B cell (primary cell): Measurements from ENCODE around the gene SLC29A3. TPM values are rescaled to one million over a fixed set of nuclear protein-coding genes. Genes with fewer than 3 reads are reported as not detected.

Source experiments
- ATAC-seq: fragments of 200-7000 bp; cut with Tn5 transposase; one replicate; pipeline ENCODE4 v1.10.0; 2021; ENCODE audit warnings: low read depth, mild to moderate bottlenecking, moderate number of reproducible peaks, moderate library complexity
- CTCF ChIA-PET: fragments of 350-600 bp; sonication (Branson Sonifier 250); formaldehyde crosslinking; loops from one replicate; lab custom pipeline; 2021; ENCODE audit warnings: antibody characterized with exemption, inconsistent platforms; lab: Charles Lee
- POLR2A ChIA-PET: fragments of 350-600 bp; sonication (Branson Sonifier 250); formaldehyde crosslinking; loops from one replicate; lab custom pipeline; 2021; ENCODE audit warnings: antibody characterized with exemption; lab: Charles Lee
- DNase-seq: peaks from one replicate; pipeline ENCODE4 v3.0.0; 2013
- H2AFZ ChIP-seq: 2 replicates; pipeline ENCODE4 v1.6.1; 2012; ENCODE audit warnings: mild to moderate bottlenecking, low read depth, low read length; ENCODE audit not compliant: insufficient read depth, poor library complexity, severe bottlenecking
- H3K27ac ChIP-seq, 2 donors: 1 replicate in 1 of 2; 2 replicates in 1 of 2; pipeline ENCODE4 v1.5.1; 2012 to 2013; ENCODE audit warnings: low read length in 2 of 2, mild to moderate bottlenecking in 2 of 2, moderate library complexity in 1 of 2
- H3K27me3 ChIP-seq, 4 experiments: fragments of 200-600 bp in 1 of 4; sonication (generic) in 1 of 4; replicated peaks in 1 of 4; 1 replicate in 2 of 4; 2 replicates in 2 of 4; pipeline versions ENCODE4 v1.6.1 to v1.7.0; 2013 to 2016; ENCODE audit warnings: low read length in 3 of 4, mild to moderate bottlenecking in 2 of 4, mixed read lengths in 1 of 4, moderate library complexity in 1 of 4; ENCODE audit not compliant: insufficient read depth in 4 of 4, control insufficient read depth in 3 of 4; ENCODE audit errors: control extremely low read depth in 1 of 4
- H3K36me3 ChIP-seq, 2 experiments: replicated peaks in 1 of 2; 1 replicate in 1 of 2; 2 replicates in 1 of 2; pipeline versions ENCODE4 v1.6.1 to v1.7.1; 2013; ENCODE audit warnings: low read length in 1 of 2; ENCODE audit not compliant: insufficient read depth in 2 of 2, control insufficient read depth in 1 of 2; ENCODE audit errors: control extremely low read depth in 1 of 2, extremely low read depth in 1 of 2
- H3K4me1 ChIP-seq, 2 donors: fragments of 200-600 bp in 1 of 2; sonication (generic) in 1 of 2; 1 replicate in 1 of 2; 2 replicates in 1 of 2; pipeline versions ENCODE4 v1.5.1 to v1.6.1; 2013 to 2017; ENCODE audit warnings: low read length in 2 of 2; ENCODE audit not compliant: control insufficient read depth in 2 of 2, insufficient read depth in 2 of 2
- H3K4me2 ChIP-seq: replicated peaks from 2 replicates; pipeline ENCODE3; 2012; ENCODE audit warnings: mild to moderate bottlenecking, low read depth, low read length; ENCODE audit not compliant: poor library complexity, severe bottlenecking
- H3K4me3 ChIP-seq, 5 experiments: fragments of 200-600 bp in 1 of 5; sonication (generic) in 1 of 5; 1 replicate in 3 of 5; 2 replicates in 2 of 5; pipeline versions ENCODE4 v1.5.1 to v1.7.0; 2011 to 2016; ENCODE audit warnings: low read length in 4 of 5, mild to moderate bottlenecking in 4 of 5, low read depth in 2 of 5, control low read depth in 1 of 5, moderate library complexity in 1 of 5; ENCODE audit not compliant: insufficient read depth in 1 of 5; ENCODE audit errors: control extremely low read depth in 1 of 5, extremely low read depth in 1 of 5
- H3K79me2 ChIP-seq: fragments of 200-600 bp; sonication (generic); one replicate; pipeline ENCODE4 v1.6.0; 2016; ENCODE audit warnings: low read length; ENCODE audit not compliant: control insufficient read depth, insufficient read depth
- H3K9ac ChIP-seq: fragments of 200-600 bp; sonication (generic); 2 replicates; pipeline ENCODE4 v1.6.1; 2017; ENCODE audit warnings: mild to moderate bottlenecking, low read length, moderate library complexity
- H3K9me3 ChIP-seq, 3 donors: one replicate each; pipeline versions ENCODE4 v1.6.1 to v1.7.1; 2013; ENCODE audit warnings: low read length in 2 of 3; ENCODE audit not compliant: control insufficient read depth in 2 of 3, insufficient read depth in 1 of 3; ENCODE audit errors: control extremely low read depth in 1 of 3
- H4K20me1 ChIP-seq: 2 replicates; pipeline ENCODE4 v1.6.0; 2012; ENCODE audit warnings: mild to moderate bottlenecking, low read length; ENCODE audit not compliant: insufficient read depth, control insufficient read depth, poor library complexity, severe bottlenecking
- H3K27ac Mint-ChIP-seq: one replicate; pipeline ENCODE4 v1.8.0; 2021; ENCODE audit warnings: mixed read lengths
- H3K27me3 Mint-ChIP-seq: one replicate; pipeline ENCODE4 v1.8.0; 2021; ENCODE audit warnings: mixed read lengths
- H3K4me1 Mint-ChIP-seq: one replicate; pipeline ENCODE4 v1.8.0; 2021; ENCODE audit warnings: mixed read lengths
- H3K4me3 Mint-ChIP-seq: one replicate; pipeline ENCODE4 v1.8.0; 2021; ENCODE audit warnings: mixed read lengths
- H3K9me3 Mint-ChIP-seq: one replicate; pipeline ENCODE4 v1.8.0; 2022; ENCODE audit warnings: mixed read lengths; ENCODE audit not compliant: insufficient read depth
- CTCF ChIP-seq: fragments of 200-600 bp; IDR thresholded peaks from one replicate; pipeline ENCODE4 v1.8.0; 2022; ENCODE audit warnings: antibody characterized with exemption, mild to moderate bottlenecking
- EZH2 ChIP-seq: IDR thresholded peaks from 2 replicates; pipeline ENCODE4 v1.6.1; 2012; ENCODE audit warnings: borderline replicate concordance, low read depth, mild to moderate bottlenecking, moderate library complexity, low read length; ENCODE audit not compliant: insufficient read depth, poor library complexity, severe bottlenecking
- WGBS: methylation state at CpG from one replicate; pipeline ENCODE4 v1.1.5; 2013; ENCODE audit warnings: missing lambda C conversion rate; ENCODE audit not compliant: insufficient coverage; 5-methylcytosine and 5-hydroxymethylcytosine counted together
- intact Hi-C: fragments of 100-400 bp; cut with micrococcal nuclease; formaldehyde crosslinking; loops from one replicate; pipeline ENCODE4 v1.10.0; 2022
- polyA plus RNA-seq: library from polyadenylated mRNA; depleted of rRNA; stranded (reverse); fragments of >200 nt; gene quantifications from 2 replicates; pipeline ENCODE4 v1.2.3, GENCODE V29; 2012
- total RNA-seq, 2 donors: library from RNA; stranded (reverse); fragments of 120-200 nt in 1 of 2; gene quantifications; 1 replicate in 1 of 2; 2 replicates in 1 of 2; pipeline versions ENCODE4 v1.2.3 to v1.2.4, GENCODE V29; 2013 to 2022

Gene SLC29A3
- total and polyA plus RNA-seq, 2 donors (not counting 1 experiment from before 2014, with no cell fraction given) = 4.5 to 8.2 TPM

- Histone ChIP-seq H4K20me1 (no peaks in the 10 kb centered on the region), H2AFZ (no peak overlapping the region), H3K27ac (no peak overlapping the region), H3K4me1 (peaks cover 12 to 31% of the 10 kb centered on the region in 2 donors), H3K9ac (no peak overlapping the region), H3K27me3 (no peaks in the 10 kb centered on the region), H3K36me3 (peaks cover 0 to 7% of the 10 kb centered on the region in 2 experiments), H3K9me3 (no peaks in the 10 kb centered on the region), H3K4me3 (no peak overlapping the region), H3K4me2 (no peak overlapping the region), H3K79me2 (no peaks in the 10 kb centered on the region)
- 98% methylated on average over 12 of the region's 12 CpGs for WGBS
- H3K27me3 Mint-ChIP-seq = no peaks in the 10 kb centered on the region
- H3K4me1 Mint-ChIP-seq = peaks cover 25% of the 10 kb centered on the region
- H3K27ac Mint-ChIP-seq = no peak overlapping the region
- DNase-seq = no peak
- no peak for ATAC-seq
- CTCF ChIA-PET = no interaction called here
- H3K9me3 Mint-ChIP-seq = no peaks in the 10 kb centered on the region
- intact Hi-C loops = no loop called here
- no peak overlapping the region for H3K4me3 Mint-ChIP-seq
- TF ChIP-seq EZH2 (no peak), CTCF (no peak)
- POLR2A ChIA-PET = no interaction called here
Observed at GRCh38 chr10:71355886-71356285, 36.8 kb downstream of the SLC29A3 start.

GRCh38 chr10:71357792-71358265, 38.8 kb downstream of the SLC29A3 start:
- no peaks in the 10 kb centered on the region for H3K27me3 ChIP-seq
- Mint-ChIP-seq H3K27me3 (no peaks in the 10 kb centered on the region), H3K4me1 (peaks cover 25% of the 10 kb centered on the region), H3K4me3 (no peak overlapping the region), H3K27ac (peak overlapping the region; percentile 92), H3K9me3 (no peaks in the 10 kb centered on the region)
- DNase-seq (no peak), ATAC-seq (no peak)
- H3K27ac ChIP-seq = peak overlapping the region; percentile 38 to 60
- H2AFZ ChIP-seq = peak overlapping the region; percentile 59
- ChIA-PET CTCF (interaction anchor here (0.8 kb wide), 1 partner anchor 13 kb away, joined by 3 read pairs; no protein-coding TSS in a partner anchor), POLR2A (no interaction called here)
- H3K9me3 ChIP-seq = no peaks in the 10 kb centered on the region
- peaks cover 12 to 31% of the 10 kb centered on the region in 2 donors for H3K4me1 ChIP-seq
- 89% methylated on average over 6 of the region's 7 CpGs for whole genome bisulfite sequencing
- H3K4me3 ChIP-seq = no peak overlapping the region
- no peaks in the 10 kb centered on the region for H3K79me2 ChIP-seq
- peaks cover 1 to 14% of the 10 kb centered on the region in 2 experiments for H3K36me3 ChIP-seq
- no peaks in the 10 kb centered on the region for H4K20me1 ChIP-seq
- no peak overlapping the region for H3K9ac ChIP-seq
- TF ChIP-seq EZH2 (no peak), CTCF (no peak)
- intact Hi-C loops = loop anchor here (2.0 kb wide), 1 partner anchor 15 kb away; no protein-coding TSS in a partner anchor
- peak overlapping the region; percentile 25 for H3K4me2 ChIP-seq
